ENCODE results near the gene NACC1.
A peak's percentile ranks its signal among the peaks of the same experiment; 100 is the strongest.

The NACC1 gene

GRCh38 chr19:13087795-13088537 lies 30.1 kb upstream of the NACC1 start:
- no peak for DNase-seq (ENCODE audit: low read depth)

GRCh38 chr19:13089139-13089856 lies 28.8 kb upstream of the NACC1 start:
- DNase-seq (ENCODE audit: low read depth): no peak

- no peak for DNase-seq (ENCODE audit: low read depth)
Observed at GRCh38 chr19:13089857-13090507, 28.1 kb upstream of the NACC1 start.

GRCh38 chr19:13090511-13091231 lies 27.4 kb upstream of the NACC1 start:
- DNase-seq (ENCODE audit: low read depth): no peak

GRCh38 chr19:13091400-13092157 lies 26.5 kb upstream of the NACC1 start:
- no peak for DNase-seq (ENCODE audit: low read depth)

- DNase-seq (ENCODE audit: low read depth): no peak
Observed at GRCh38 chr19:13092158-13092543, 25.9 kb upstream of the NACC1 start.

- DNase-seq (ENCODE audit: low read depth): no peak
Observed at GRCh38 chr19:13092606-13093235, 25.3 kb upstream of the NACC1 start.

- peak; percentile 63 for DNase-seq (ENCODE audit: low read depth)
Observed at GRCh38 chr19:13093407-13094105, 24.5 kb upstream of the NACC1 start.

- DNase-seq (ENCODE audit: low read depth): no peak
Observed at GRCh38 chr19:13094106-13094504, 24.0 kb upstream of the NACC1 start.

GRCh38 chr19:13094771-13095392 lies 23.2 kb upstream of the NACC1 start:
- DNase-seq (ENCODE audit: low read depth): no peak

GRCh38 chr19:13095393-13095784 lies 22.7 kb upstream of the NACC1 start:
- no peak for DNase-seq (ENCODE audit: low read depth)

- no peak for DNase-seq (ENCODE audit: low read depth)
Observed at GRCh38 chr19:13095934-13096927, 21.8 kb upstream of the NACC1 start.

GRCh38 chr19:13097033-13097462 lies 21.0 kb upstream of the NACC1 start:
- DNase-seq (ENCODE audit: low read depth): no peak

GRCh38 chr19:13097463-13098258 lies 20.4 kb upstream of the NACC1 start:
- DNase-seq (ENCODE audit: low read depth): no peak

- DNase-seq (ENCODE audit: low read depth): no peak
Observed at GRCh38 chr19:13098277-13099072, 19.6 kb upstream of the NACC1 start.

GRCh38 chr19:13099073-13099999 lies 18.7 kb upstream of the NACC1 start:
- DNase-seq (ENCODE audit: low read depth): peak; percentile 71

All from stimulated activated CD4-positive, alpha-beta T cell treated with anti-CD3 and anti-CD28 coated beads, Interleukin-2, amount 100 ng/mL, for 4 hours (primary cell).